Activated CD4-positive, CD25-positive, alpha-beta regulatory T cell treated with anti-CD3 and anti-CD28 coated beads, Interleukin-2, amount 50 U/mL, for 16 hours (primary cell): ENCODE data around the gene RRP12.
A peak's percentile ranks its signal among the peaks of the same experiment; 100 is the strongest.

ENCODE experiments used
- DNase-seq: peaks from one replicate; pipeline ENCODE4 v3.0.0-alpha.2; 2020; ENCODE audit warnings: low read depth, low spot score

RRP12 gene

GRCh38 chr10:97334370-97335175, 66.6 kb downstream of the RRP12 start, which contains the start of gene FRAT2:
TSS of gene FRAT2 (minus strand) at chr10:97334729. CDS start at chr10:97334572, 157 bp downstream.
- peak; percentile 76 for DNase-seq

GRCh38 chr10:97333601-97334369, 67.4 kb downstream of the RRP12 start:
- no peak for DNase-seq

- DNase-seq = no peak
Observed at GRCh38 chr10:97333351-97333600, 67.9 kb downstream of the RRP12 start.

GRCh38 chr10:97332591-97333350, 68.4 kb downstream of the RRP12 start:
- no peak for DNase-seq

- DNase-seq = no peak
Observed at GRCh38 chr10:97331153-97331703, 69.9 kb downstream of the RRP12 start.

- DNase-seq = no peak
Observed at GRCh38 chr10:97329766-97330165, 71.4 kb downstream of the RRP12 start.

- DNase-seq = no peak
Observed at GRCh38 chr10:97328646-97329453, 72.3 kb downstream of the RRP12 start.

GRCh38 chr10:97327348-97328294, 73.5 kb downstream of the RRP12 start:
- no peak for DNase-seq

- no peak for DNase-seq
Observed at GRCh38 chr10:97325754-97326153, 75.4 kb downstream of the RRP12 start.

- no peak for DNase-seq
Observed at GRCh38 chr10:97323501-97323900, 77.6 kb downstream of the RRP12 start.

GRCh38 chr10:97321804-97322190, 79.3 kb downstream of the RRP12 start:
- no peak for DNase-seq

- no peak for DNase-seq
Observed at GRCh38 chr10:97321032-97321803, 79.9 kb downstream of the RRP12 start.

GRCh38 chr10:97320480-97321031, 80.6 kb downstream of the RRP12 start:
- no peak for DNase-seq

GRCh38 chr10:97319671-97320479, 81.3 kb downstream of the RRP12 start:
- peak; percentile 33 for DNase-seq

- peak; percentile 83 for DNase-seq
Observed at GRCh38 chr10:97318772-97319651, 82.1 kb downstream of the RRP12 start, which contains the start of gene FRAT1. TSS of gene FRAT1 (plus strand) at chr10:97319271. CDS start at chr10:97319454, 183 bp downstream.

GRCh38 chr10:97314671-97315070, 86.5 kb downstream of the RRP12 start:
- no peak for DNase-seq

GRCh38 chr10:97312897-97313296, 88.2 kb downstream of the RRP12 start:
- DNase-seq = no peak
